ENCODE data around the gene MZF1. TPM values are rescaled to one million over a fixed set of nuclear protein-coding genes. Genes with fewer than 3 reads are reported as not detected.
"Not testable (repeated sequence)": the region's sequence is repeated elsewhere in the genome, so short reads cannot be mapped to it uniquely, and the experiment has no call there.

Gene MZF1
- total RNA-seq, result 10 to 100 TPM in 5 of 6 donors, 1 to 10 TPM in 1; 9.8 to 25.0 (median 11.6) TPM
- polyA plus RNA-seq, result 10 to 100 TPM; 53.9 to 70.2 TPM

GRCh38 chr19:58572818-58573657, at the start of gene MZF1:
MZF1 (minus strand) TSS chr19:58573335; CDS start chr19:58571389, 1,946 bp downstream.
- peak; percentile 95 for FAIRE-seq
- intact Hi-C loops (cut with DNase I), result no loop called here
- Histone ChIP-seq H3K27me3 (no peaks in the 10 kb centered on the region), H3K4me1 (peaks cover 0 to 20% (median 4%) of the 10 kb centered on the region in 3 donors), H3K36me3 (no peaks in the 10 kb centered on the region), H3K9me3 (no peaks in the 10 kb centered on the region), H3K27ac (peak within 1 kb of the TSS; percentile 94 to 98 (median 96)), H3K4me3 (peak within 1 kb of the TSS; percentile 48 to 62 (median 57))
- ATAC-seq, result peak; percentile 72 to 81 (median 77)
- TF ChIP-seq CTCF (IDR thresholded peaks at IDR 0.05), result no peak
- peak; percentile 96 to 100 (median 100) for DNase-seq
- WGBS, 2 donors, result 0% methylated on average over 75 of the region's 75 CpGs

- FAIRE-seq; H3K27me3 ChIP-seq; H3K4me1 ChIP-seq; H3K9me3 ChIP-seq; H3K4me3 ChIP-seq; H3K36me3 ChIP-seq; intact Hi-C loops (cut with DNase I); H3K27ac ChIP-seq: not testable (repeated sequence)
- ATAC-seq (peak; percentile 37 to 56 (median 50)), DNase-seq (peak in 4 of 6 donors; percentile 26 to 75 (median 57))
- WGBS, 2 donors, result 81 to 95% methylated on average over 6 to 28 of the region's 28 CpGs
These were observed 34.1 kb upstream of the MZF1 start for GRCh38 chr19:58607213-58607612.

GRCh38 chr19:58606251-58606896, 33.2 kb upstream of the MZF1 start:
- peak in 3 of 4 donors; percentile 11 to 37 (median 23) for TF ChIP-seq CTCF (IDR thresholded peaks at IDR 0.05)
- H3K4me1 ChIP-seq; H3K27me3 ChIP-seq; H3K36me3 ChIP-seq; H3K27ac ChIP-seq; intact Hi-C loops (cut with DNase I); H3K4me3 ChIP-seq; FAIRE-seq; H3K9me3 ChIP-seq; ATAC-seq: not testable (repeated sequence)
- 68 to 75% methylated on average over 34 to 62 of the region's 62 CpGs for WGBS, 2 donors
- DNase-seq, result peak in 3 of 6 donors; percentile 52 to 59 (median 57)

GRCh38 chr19:58586133-58586765, 13.1 kb upstream of the MZF1 start:
- DNase-seq (peak in 2 of 6 donors; percentile 14 to 30), ATAC-seq (peak in 1 of 4 donors; percentile 24), FAIRE-seq (no peak)
- H3K27ac ChIP-seq, result no peak overlapping the region
- H3K4me3 ChIP-seq, result no peak overlapping the region
- H3K4me1 ChIP-seq, result no peaks in the 10 kb centered on the region
- no peaks in the 10 kb centered on the region for H3K9me3 ChIP-seq
- no peaks in the 10 kb centered on the region for H3K27me3 ChIP-seq
- intact Hi-C loops (cut with DNase I), result no loop called here
- no peak for TF ChIP-seq CTCF (IDR thresholded peaks at IDR 0.05)
- H3K36me3 ChIP-seq, result peaks cover 0 to 3% (median 0%) of the 10 kb centered on the region in 3 donors
- WGBS, 2 donors, result 93% methylated on average over 4 of the region's 4 CpGs
